HepG2 (cell line): ENCODE results near the gene RNF149. TPM values are rescaled to one million over a fixed set of nuclear protein-coding genes. Genes with fewer than 3 reads are reported as not detected.

Source experiments
- FOXP4 ChIP-seq: sonication (generic); formaldehyde crosslinking; IDR thresholded peaks from 2 replicates; pipeline ENCODE4 v1.4.0; 2020; ENCODE audit warnings: missing genetic modification reagents
- SATB2 ChIP-seq: sonication (generic); formaldehyde crosslinking; IDR thresholded peaks from 2 replicates; pipeline ENCODE4 v1.5.0; 2020; ENCODE audit warnings: missing genetic modification reagents
- SNAPC4 ChIP-seq: sonication (generic); formaldehyde crosslinking; IDR thresholded peaks from 2 replicates; pipeline ENCODE4 v1.4.0; 2020; ENCODE audit warnings: mild to moderate bottlenecking, missing genetic modification reagents
- ZNF18 ChIP-seq: sonication (generic); formaldehyde crosslinking; IDR thresholded peaks from 2 replicates; pipeline ENCODE4 v1.8.0; 2022; ENCODE audit warnings: mild to moderate bottlenecking, missing genetic modification reagents; ENCODE audit not compliant: insufficient replicate concordance
- polyA plus RNA-seq, 8 experiments: library from polyadenylated mRNA; depleted of rRNA in 3 of 8; stranded (reverse) in 7 of 8; unstranded in 1 of 8; fragments of >200 nt; fragmentation: Illumina TruSeq in 4 of 8; extraction: Trizol in 4 of 8; gene quantifications; 2 replicates each; pipeline versions ENCODE4 v1.2.1 to v1.2.3, GENCODE V29; 2011 to 2016; ENCODE audit warnings: low read depth in 4 of 8, missing spikeins in 1 of 8, mixed read lengths in 1 of 8; ENCODE audit not compliant: insufficient read depth in 1 of 8
- total RNA-seq, 5 experiments: library from RNA; depleted of rRNA; stranded (reverse); fragments of >200 nt; fragmentation: Illumina TruSeq; extraction: Trizol; gene quantifications; 2 replicates each; pipeline ENCODE4 v1.2.3, GENCODE V29; 2016; ENCODE audit warnings: low read depth in 1 of 5

The RNF149 gene
- total and polyA plus RNA-seq, 2 of the 13 experiments (the other 11 are each of a cell fraction or from before 2014, with no cell fraction given) = 87.6 to 109 TPM

GRCh38 chr2:101299604-101300003, 8.9 kb downstream of the RNF149 start (continued):
- TF ChIP-seq FOXP4 (CRISPR knock-in tag) (no peak), SNAPC4 (CRISPR knock-in tag) (no peak), SATB2 (CRISPR knock-in tag) (no peak), ZNF18 (CRISPR knock-in tag) (no peak)
